WTC11 (cell line): Measurements from ENCODE around the gene NCOA1. TPM values are rescaled to one million over a fixed set of nuclear protein-coding genes. Genes with fewer than 3 reads are reported as not detected.

Experiments used
- ATAC-seq: fragments of 200-7000 bp; cut with Tn5 transposase; 2 replicates; pipeline ENCODE4 v1.10.0; 2021; ENCODE audit warnings: mild to moderate bottlenecking, moderate library complexity
- CTCF ChIA-PET: fragments of 300-600 bp; sonication (Branson Sonifier 250); formaldehyde crosslinking; loops from one replicate; lab custom pipeline; 2021; ENCODE audit warnings: antibody characterized with exemption; lab: Charles Lee
- POLR2A ChIA-PET: fragments of 350-600 bp; sonication (Branson Sonifier 250); formaldehyde crosslinking; loops from one replicate; lab custom pipeline; 2021; ENCODE audit warnings: antibody characterized with exemption; lab: Charles Lee
- DNase-seq: peaks from one replicate; pipeline ENCODE4 v3.0.0; 2021; ENCODE audit warnings: low spot score
- H3K27ac Mint-ChIP-seq: 2 replicates; pipeline ENCODE4 v1.8.0; 2021; ENCODE audit warnings: mixed read lengths
- H3K27me3 Mint-ChIP-seq: 2 replicates; pipeline ENCODE4 v1.8.0; 2021; ENCODE audit warnings: low read depth, mild to moderate bottlenecking, moderate library complexity, mixed read lengths
- H3K36me3 Mint-ChIP-seq: 2 replicates; pipeline ENCODE4 v1.8.0; 2021; ENCODE audit warnings: mixed read lengths
- H3K4me1 Mint-ChIP-seq: 2 replicates; pipeline ENCODE4 v1.8.0; 2022; ENCODE audit warnings: mixed read lengths
- H3K4me3 Mint-ChIP-seq: 2 replicates; pipeline ENCODE4 v1.8.0; 2021; ENCODE audit warnings: mild to moderate bottlenecking, moderate library complexity, mixed read lengths
- H3K9me3 Mint-ChIP-seq: 2 replicates; pipeline ENCODE4 v1.8.0; 2021; ENCODE audit warnings: mixed read lengths
- AFF4 ChIP-seq: sonication (generic); formaldehyde crosslinking; IDR thresholded peaks from 2 replicates; pipeline ENCODE4 v1.8.1; 2023; ENCODE audit warnings: mild to moderate bottlenecking, missing genetic modification reagents, borderline replicate concordance
- ARID4B ChIP-seq: sonication (generic); formaldehyde crosslinking; IDR thresholded peaks from 2 replicates; pipeline ENCODE4 v1.8.0; 2023; ENCODE audit warnings: missing genetic modification reagents, mild to moderate bottlenecking, borderline replicate concordance
- CREM ChIP-seq: sonication (generic); formaldehyde crosslinking; IDR thresholded peaks from 2 replicates; pipeline ENCODE4 v1.8.1; 2022; ENCODE audit warnings: mild to moderate bottlenecking, missing genetic modification reagents, moderate library complexity
- ERG ChIP-seq: fragments of 250-450 bp; sonication (Bioruptor Pico); IDR thresholded peaks from 2 replicates; pipeline ENCODE4 v1.8.0; 2021; ENCODE audit warnings: mild to moderate bottlenecking
- FOXP1 ChIP-seq: sonication (generic); formaldehyde crosslinking; IDR thresholded peaks from 2 replicates; pipeline ENCODE4 v1.8.0; 2022; ENCODE audit warnings: missing genetic modification reagents, mild to moderate bottlenecking, moderate library complexity, borderline replicate concordance
- MXD4 ChIP-seq: fragments of 250-450 bp; sonication (Bioruptor Pico); IDR thresholded peaks from 2 replicates; pipeline ENCODE4 v1.8.0; 2021; ENCODE audit warnings: mild to moderate bottlenecking, moderate library complexity, borderline replicate concordance
- RELA ChIP-seq: sonication (generic); formaldehyde crosslinking; IDR thresholded peaks from 2 replicates; pipeline ENCODE4 v1.8.1; 2022; ENCODE audit warnings: missing genetic modification reagents, mild to moderate bottlenecking, borderline replicate concordance
- RORB ChIP-seq: fragments of 250-450 bp; sonication (Bioruptor Pico); IDR thresholded peaks from 2 replicates; pipeline ENCODE4 v1.9.0; 2021; ENCODE audit warnings: mild to moderate bottlenecking
- SMAD3 ChIP-seq: sonication (generic); formaldehyde crosslinking; IDR thresholded peaks from 2 replicates; pipeline ENCODE4 v1.8.0; 2022; ENCODE audit warnings: missing genetic modification reagents, mild to moderate bottlenecking, borderline replicate concordance
- USF1 ChIP-seq: sonication (generic); formaldehyde crosslinking; IDR thresholded peaks from 2 replicates; pipeline ENCODE4 v1.8.0; 2022; ENCODE audit warnings: mild to moderate bottlenecking, missing genetic modification reagents
- ZBTB21 ChIP-seq: sonication (generic); formaldehyde crosslinking; IDR thresholded peaks from 2 replicates; pipeline ENCODE4 v1.8.1; 2023; ENCODE audit warnings: mild to moderate bottlenecking, missing genetic modification reagents, borderline replicate concordance
- ZNF396 ChIP-seq: fragments of 250-450 bp; sonication (Bioruptor Pico); IDR thresholded peaks from 2 replicates; pipeline ENCODE4 v1.8.0; 2021; ENCODE audit warnings: mild to moderate bottlenecking, moderate library complexity, borderline replicate concordance
- ZNF532 ChIP-seq: fragments of 250-450 bp; sonication (Bioruptor Pico); IDR thresholded peaks from 2 replicates; pipeline ENCODE4 v1.9.0; 2021; ENCODE audit warnings: mild to moderate bottlenecking, borderline replicate concordance
- total RNA-seq: library from RNA; stranded (reverse); gene quantifications from 3 replicates; pipeline ENCODE4 v1.2.3, GENCODE V29; 2021

NCOA1 gene
- total RNA-seq, 1 experiment from 2014 or later: 16.9 TPM

- no peak for TF ChIP-seq AFF4 (CRISPR knock-in tag)
- no peak for TF ChIP-seq RELA (CRISPR knock-in tag)
- TF ChIP-seq ERG (CRISPR knock-in tag): no peak
- no peak for TF ChIP-seq ZNF396
- TF ChIP-seq FOXP1 (CRISPR knock-in tag): no peak
- no peak for TF ChIP-seq MXD4 (CRISPR knock-in tag)
- no peak for TF ChIP-seq ZBTB21 (CRISPR knock-in tag)
- no peak for TF ChIP-seq ZNF532 (CRISPR knock-in tag)
- no peak for TF ChIP-seq ARID4B
Observed at GRCh38 chr2:24761866-24762265, 270.8 kb downstream of the NCOA1 start (continued).

- Mint-ChIP-seq H3K27me3 (no peaks in the 10 kb centered on the region), H3K4me1 (no peaks in the 10 kb centered on the region), H3K9me3 (no peaks in the 10 kb centered on the region), H3K36me3 (peaks cover 17% of the 10 kb centered on the region), H3K4me3 (no peak overlapping the region), H3K27ac (no peak overlapping the region; the same call in 1 of the 2 replicates)
- POLR2A ChIA-PET: interaction anchor here (0.5 kb wide), 1 partner anchor 137 kb away, joined by 3 read pairs; no protein-coding TSS in a partner anchor
- ATAC-seq (no peak), DNase-seq (no peak)
- CTCF ChIA-PET: no interaction called here
- TF ChIP-seq ARID4B (no peak), CREM (CRISPR knock-in tag) (no peak), ZNF396 (no peak), USF1 (CRISPR knock-in tag) (no peak), SMAD3 (CRISPR knock-in tag) (no peak), RORB (CRISPR knock-in tag) (no peak)
Observed at GRCh38 chr2:24762518-24762917, 271.5 kb downstream of the NCOA1 start.
